GM04504 (cell line): ENCODE results near the gene APOBEC2.

Source experiments
- DNase-seq: peaks from one replicate; pipeline ENCODE4 v3.0.0-alpha.2; 2012; ENCODE audit warnings: low read depth

Gene APOBEC2

DNA sequence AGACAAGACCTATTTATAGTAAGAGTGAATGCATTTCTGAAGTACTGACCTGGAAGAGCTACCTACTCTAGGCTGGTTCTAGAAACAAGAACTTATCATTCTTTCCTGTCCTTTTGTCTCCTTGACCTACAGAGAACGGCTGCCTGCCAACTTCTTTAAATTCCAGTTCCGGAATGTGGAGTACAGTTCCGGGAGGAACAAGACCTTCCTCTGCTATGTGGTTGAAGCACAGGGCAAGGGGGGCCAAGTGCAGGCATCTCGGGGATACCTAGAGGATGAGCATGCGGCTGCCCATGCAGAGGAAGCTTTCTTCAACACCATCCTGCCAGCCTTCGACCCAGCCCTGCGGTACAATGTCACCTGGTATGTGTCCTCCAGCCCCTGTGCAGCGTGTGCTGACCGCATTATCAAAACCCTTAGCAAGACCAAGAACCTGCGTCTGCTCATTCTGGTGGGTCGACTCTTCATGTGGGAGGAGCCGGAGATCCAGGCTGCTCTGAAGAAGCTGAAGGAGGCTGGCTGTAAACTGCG, 8.3 kb downstream of the APOBEC2 start:
- DNase-seq, result no peak

DNA sequence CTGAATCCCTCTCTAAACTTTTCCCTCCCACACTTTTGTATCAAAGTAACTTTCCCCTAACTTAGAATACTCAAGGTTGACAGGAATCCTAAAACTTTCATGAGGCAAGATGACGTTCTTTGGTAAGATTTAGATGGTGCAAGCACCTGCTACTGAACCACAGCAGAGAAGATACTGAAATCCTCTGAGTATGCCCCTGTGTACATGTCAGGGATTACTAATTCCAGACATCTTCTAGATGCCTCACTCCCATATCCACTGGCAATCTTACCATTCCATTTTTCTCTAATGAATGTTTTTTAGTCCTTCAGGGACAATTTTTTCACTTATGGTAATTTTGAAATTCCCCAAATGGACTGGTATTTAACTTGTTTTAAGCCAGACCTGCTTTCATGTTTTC, 9.1 kb downstream of the APOBEC2 start:
- DNase-seq, result no peak

DNA sequence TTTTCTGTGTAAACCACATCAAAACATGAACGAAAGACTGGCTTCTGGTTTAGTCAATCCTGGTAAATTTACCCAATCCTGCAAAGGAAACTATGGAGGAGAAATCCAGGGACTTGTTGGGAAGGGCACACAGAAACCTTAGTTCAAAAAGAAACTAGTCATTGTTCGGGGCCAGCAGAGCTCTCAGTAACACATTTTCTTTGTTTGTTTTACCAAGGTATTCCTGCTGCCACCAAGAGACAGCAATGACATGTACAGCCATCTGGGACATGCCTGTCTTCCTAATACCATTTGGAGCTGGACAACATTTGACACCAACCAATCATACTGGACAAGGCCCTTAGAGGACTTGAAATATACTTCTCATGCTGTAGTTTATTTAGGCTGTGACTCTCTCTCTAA, 10.9 kb downstream of the APOBEC2 start:
- no peak for DNase-seq

- no peak for DNase-seq
These were observed 11.8 kb downstream of the APOBEC2 start for GRCh38 chr6:41064841-41065240.

DNA sequence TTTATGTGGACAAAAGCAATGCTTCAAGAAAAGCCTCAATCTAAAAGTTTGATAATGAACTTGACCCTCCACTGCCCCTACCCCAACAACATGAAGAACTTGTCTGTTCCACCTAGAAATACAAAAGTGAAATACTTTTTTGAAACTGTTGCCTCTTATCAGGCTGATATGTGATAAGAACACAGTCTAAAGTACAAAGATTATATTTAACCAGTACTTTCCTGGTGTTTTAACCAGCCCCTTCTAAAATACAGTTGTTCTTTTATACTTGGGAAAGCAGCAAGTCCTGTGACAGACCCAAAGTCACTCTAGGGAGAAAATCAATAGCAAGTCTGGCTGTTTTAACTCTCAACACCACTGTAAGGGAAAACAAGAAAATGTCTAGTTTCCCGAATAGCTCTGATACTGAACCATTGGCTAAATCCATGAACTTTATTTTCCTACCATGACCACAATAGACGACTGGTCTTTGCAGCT, 12.6 kb downstream of the APOBEC2 start:
- no peak for DNase-seq

- peak; percentile 55 for DNase-seq
These were observed 13.9 kb downstream of the APOBEC2 start for GRCh38 chr6:41066867-41067304.

- DNase-seq, result no peak
These were observed 18.5 kb downstream of the APOBEC2 start for GRCh38 chr6:41071501-41071922.

DNA sequence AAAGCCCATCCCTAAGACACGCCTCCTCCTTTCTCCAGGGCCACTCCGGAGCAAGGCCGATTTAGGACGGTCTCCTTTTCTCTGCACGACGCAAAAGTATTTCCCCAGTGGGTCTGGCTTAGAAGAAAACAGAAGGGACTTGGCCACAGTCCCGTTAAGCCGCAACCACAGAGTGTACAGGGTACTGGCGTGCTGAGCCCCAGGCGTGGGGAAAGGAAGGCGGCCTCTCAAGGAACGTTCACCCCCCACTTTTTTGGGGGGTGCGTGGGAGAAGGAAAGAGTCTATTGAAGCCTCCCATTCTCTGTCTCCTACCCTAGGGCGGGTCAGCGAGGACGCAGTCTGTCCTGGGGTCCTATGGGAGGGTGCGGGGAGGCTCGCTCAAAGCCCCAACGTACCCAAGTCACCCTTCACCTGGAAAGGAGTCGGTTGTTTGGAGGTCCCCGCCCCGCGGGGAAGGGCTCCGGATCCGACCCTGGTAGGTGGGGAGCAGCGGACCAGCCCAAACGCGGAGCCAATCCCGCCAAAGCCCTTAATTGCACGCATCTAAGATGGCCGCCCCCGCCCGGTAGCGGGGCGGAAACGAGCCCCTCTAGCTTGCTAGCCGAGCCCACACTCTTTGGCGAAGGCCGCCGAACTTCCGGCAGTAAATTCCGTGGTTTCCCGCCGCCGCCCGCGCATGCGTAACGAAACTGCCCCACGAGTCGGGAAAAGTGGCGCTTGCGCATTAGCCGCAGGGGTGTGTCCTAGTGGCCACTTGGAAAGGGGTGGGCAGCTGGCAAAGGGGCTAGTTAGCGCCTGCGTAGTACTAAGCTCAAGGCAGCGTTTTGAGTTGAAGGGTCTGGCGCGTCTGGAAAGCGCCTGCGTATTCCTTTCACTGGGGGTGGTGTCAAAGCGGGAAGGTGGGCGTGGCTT, 19.2 kb downstream of the APOBEC2 start, which contains the start of gene OARD1:
Gene OARD1, minus strand, starts transcription at position 434 of the 913 bp plus-strand sequence. CDS start 722 bp downstream, outside the sequence.
- peak; percentile 99 for DNase-seq

DNA sequence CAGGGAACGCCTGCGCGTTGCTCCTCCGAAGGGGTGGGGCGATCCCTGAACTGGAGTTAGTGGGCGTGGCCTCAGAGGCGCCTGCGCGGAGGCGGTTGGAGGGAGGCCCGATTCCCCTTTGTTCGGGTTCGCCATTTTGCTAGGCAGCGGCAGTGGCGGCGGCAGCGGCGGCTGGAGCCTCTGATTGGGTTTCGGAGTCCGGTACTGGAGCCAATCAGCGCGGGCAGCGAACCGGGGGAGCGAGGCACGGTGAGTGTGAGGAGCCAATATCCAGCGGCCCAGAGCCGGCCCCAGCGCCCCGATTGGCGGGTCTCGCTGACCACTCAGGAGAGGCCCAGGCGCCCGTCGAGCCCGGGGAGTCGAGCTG, 19.8 kb downstream of the APOBEC2 start, which contains the start of gene NFYA:
Gene NFYA, plus strand, starts transcription at position 139 of the 367 bp plus-strand sequence. CDS start 6,116 bp downstream, outside the sequence.
- DNase-seq, result no peak

DNA sequence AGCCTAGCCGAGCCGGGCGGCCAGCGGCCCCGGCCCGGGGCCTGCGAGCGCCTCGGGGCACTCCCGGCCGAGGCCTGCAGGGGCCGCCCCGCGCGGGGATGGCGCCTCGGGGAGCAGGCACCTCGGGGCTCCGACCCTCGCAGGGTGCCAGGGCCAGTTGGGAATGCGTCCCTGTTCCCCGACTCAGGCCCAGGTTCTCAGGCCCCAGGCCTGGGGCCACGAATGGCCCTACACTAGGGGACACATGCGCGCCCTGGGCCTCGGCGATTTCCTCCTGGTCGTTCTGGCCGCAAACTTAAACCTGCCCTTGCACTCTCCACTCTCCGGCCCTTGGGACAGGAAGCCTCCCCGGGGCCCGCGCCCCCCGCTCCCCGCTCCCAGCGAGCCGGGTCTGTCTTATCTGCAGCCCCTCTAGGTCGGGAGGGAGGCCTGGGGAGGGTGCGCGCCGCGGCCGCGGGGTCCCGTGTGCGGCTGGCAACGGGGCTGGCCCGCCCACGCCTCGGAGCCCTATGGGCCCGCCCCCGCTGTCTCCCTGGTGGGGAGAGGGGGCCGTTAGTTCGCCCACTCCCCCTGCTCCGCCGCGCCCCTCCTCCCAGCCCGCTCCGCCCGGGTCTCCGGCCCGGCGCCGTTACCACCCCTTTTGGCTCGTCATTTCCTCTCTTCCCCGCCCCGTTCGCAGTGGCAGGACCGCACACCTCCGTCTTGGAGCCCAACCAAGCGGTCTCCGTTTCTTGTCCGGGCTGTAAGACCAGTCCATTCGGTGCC, 20.4 kb downstream of the APOBEC2 start:
- no peak for DNase-seq

DNA sequence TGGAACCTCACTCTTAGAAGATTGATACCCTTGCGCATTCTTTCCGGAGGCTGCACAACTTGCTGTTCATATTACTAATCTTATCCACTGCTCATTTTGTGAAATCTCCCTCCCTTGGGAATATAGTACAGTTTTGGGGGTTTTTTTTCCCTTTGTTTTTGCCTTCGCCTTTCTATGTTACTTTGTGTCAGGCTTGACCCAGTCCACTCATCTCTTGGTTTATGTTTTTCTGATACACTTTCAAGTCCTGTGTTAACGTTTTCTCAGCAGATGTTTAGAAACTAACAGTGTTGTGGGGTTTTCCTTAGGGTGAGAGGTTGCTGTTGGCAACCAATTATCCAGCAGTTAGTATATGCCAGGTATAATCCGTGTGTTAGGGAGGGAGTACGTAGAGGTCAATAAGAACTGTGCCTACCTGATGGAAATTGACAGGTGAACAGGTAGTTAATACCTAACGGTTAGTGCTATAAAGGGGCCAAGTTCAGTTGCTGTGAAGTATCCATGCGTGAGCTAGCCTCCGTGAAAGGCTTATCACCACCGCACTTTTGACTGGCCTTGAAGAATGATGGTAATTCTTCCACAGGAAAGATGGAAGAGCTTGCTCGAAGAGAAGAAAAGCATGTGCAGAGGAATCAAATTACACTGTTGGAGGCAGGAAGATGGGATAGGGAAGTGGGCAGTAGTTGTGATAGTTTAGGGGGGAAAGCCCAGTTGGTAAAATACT, 21.1 kb downstream of the APOBEC2 start:
- DNase-seq, result no peak

GRCh38 chr6:41074692-41075436, 21.9 kb downstream of the APOBEC2 start:
- no peak for DNase-seq

- no peak for DNase-seq
These were observed 22.9 kb downstream of the APOBEC2 start for GRCh38 chr6:41075651-41076626.

- DNase-seq, result no peak
These were observed 24.5 kb downstream of the APOBEC2 start for GRCh38 chr6:41077536-41077935.

DNA sequence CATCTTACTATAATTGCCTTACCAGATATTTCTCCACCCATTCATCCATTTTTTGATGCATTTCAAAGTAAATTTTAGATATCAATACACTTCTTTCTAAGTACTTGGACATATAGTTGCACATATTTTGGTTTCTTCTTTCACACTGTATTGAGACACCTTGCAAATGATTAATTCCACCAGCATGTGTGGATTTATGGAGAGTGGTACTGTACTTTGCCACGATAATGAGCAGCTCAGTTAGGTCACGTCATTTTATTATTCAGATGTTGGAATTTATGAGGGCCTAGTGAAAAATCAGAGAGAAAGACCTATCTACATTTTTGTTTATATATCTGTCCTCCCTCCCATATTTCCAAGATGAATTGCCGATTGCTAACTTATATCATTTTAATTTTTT, 25.1 kb downstream of the APOBEC2 start:
- DNase-seq, result no peak

DNA sequence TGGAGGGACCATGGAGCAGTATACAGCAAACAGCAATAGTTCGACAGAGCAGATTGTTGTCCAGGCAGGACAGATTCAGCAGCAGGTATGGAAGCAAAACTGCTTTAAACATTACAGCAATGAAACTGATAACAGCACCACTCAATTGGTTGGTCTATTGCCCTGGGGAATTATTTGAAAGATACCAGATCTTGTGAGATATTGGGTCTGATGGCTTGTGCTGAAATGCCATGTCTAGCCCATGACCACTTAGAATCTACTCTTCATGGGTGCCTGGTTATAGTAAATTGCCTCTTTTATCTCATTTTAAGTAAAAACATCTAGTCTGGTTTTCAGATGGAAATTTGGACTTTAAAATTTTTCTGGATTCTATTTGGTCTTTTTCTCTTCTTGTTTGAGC, 26.1 kb downstream of the APOBEC2 start:
- DNase-seq, result no peak

DNA sequence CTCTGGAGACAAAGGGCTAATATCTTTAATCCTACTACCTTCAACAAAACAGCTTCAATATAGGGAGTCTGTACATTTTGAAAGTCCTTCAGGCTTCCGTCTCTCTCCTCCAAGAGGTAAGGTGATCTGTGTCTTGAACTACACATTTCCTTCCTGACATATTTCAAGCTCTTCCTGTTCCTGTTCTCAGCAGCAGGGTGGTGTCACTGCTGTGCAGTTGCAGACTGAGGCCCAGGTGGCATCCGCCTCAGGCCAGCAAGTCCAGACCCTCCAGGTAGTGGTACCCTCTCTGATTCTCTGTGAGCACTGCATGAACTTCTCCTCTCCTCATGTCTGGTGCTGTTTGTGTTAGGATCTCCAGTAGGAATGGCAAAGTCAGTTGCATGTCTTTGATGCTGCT, 27.6 kb downstream of the APOBEC2 start:
- no peak for DNase-seq

DNA sequence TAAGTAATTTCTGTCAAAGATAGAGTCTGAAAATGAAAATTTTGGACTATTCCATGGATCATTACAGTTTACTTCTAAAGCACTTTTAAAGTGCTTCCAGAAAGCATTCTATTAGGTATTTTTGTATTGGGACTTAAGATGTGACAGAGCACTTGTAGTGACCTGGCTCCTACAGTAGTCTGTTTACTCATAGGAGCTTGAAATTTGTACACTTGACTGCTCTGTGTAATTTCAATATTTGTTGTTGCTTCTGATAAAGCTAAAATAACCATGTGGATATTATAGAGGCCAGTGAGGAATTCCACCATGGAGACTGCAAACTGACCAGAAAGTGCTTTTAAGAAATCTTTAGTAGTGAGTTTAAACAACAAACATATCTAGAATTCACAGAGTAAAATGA, 30.1 kb downstream of the APOBEC2 start:
- no peak for DNase-seq

- DNase-seq, result no peak
These were observed 32.2 kb downstream of the APOBEC2 start for GRCh38 chr6:41085182-41085581.

GRCh38 chr6:41088451-41088850, 35.4 kb downstream of the APOBEC2 start:
- DNase-seq, result no peak
